HepG2 (cell line): Measurements from ENCODE around the gene COL8A2. TPM values are rescaled to one million over a fixed set of nuclear protein-coding genes. Genes with fewer than 3 reads are reported as not detected.

Experiments used
- AGO2 ChIP-seq: fragments of 200-400 bp; formaldehyde crosslinking; optimal IDR thresholded peaks from 2 replicates; pipeline ENCODE3; 2017; ENCODE audit warnings: mild to moderate bottlenecking, low read depth, low read length, moderate library complexity
- ARNTL ChIP-seq: sonication (generic); formaldehyde crosslinking; IDR thresholded peaks from 2 replicates; pipeline ENCODE4 v1.4.0; 2020; ENCODE audit warnings: mild to moderate bottlenecking, missing genetic modification reagents
- ATAD3A ChIP-seq: sonication (generic); formaldehyde crosslinking; IDR thresholded peaks from 2 replicates; pipeline ENCODE4 v1.4.0; 2020; ENCODE audit warnings: missing genetic modification reagents
- ATRX ChIP-seq: sonication (generic); formaldehyde crosslinking; IDR thresholded peaks from 2 replicates; pipeline ENCODE4 v1.4.0; 2020; ENCODE audit warnings: missing genetic modification reagents, borderline replicate concordance
- BCL6 ChIP-seq: IDR thresholded peaks from 2 replicates; pipeline ENCODE4 v1.6.1; 2016; ENCODE audit warnings: missing genetic modification reagents, missing compliant biosample characterization
- CBX5 ChIP-seq: sonication (generic); formaldehyde crosslinking; IDR thresholded peaks from 2 replicates; pipeline ENCODE4 v1.4.0; 2020; ENCODE audit warnings: missing genetic modification reagents, borderline replicate concordance
- DDIT3 ChIP-seq: sonication (generic); formaldehyde crosslinking; IDR thresholded peaks from 2 replicates; pipeline ENCODE4 v1.4.0; 2020; ENCODE audit warnings: mild to moderate bottlenecking, missing genetic modification reagents
- EHMT2 ChIP-seq: fragments of 200-600 bp; sonication (generic); IDR thresholded peaks from 2 replicates; pipeline ENCODE4 v1.7.0; 2017; ENCODE audit warnings: antibody characterized with exemption, low read depth, low read length, borderline replicate concordance
- FOXK1 ChIP-seq: sonication (generic); formaldehyde crosslinking; IDR thresholded peaks from 2 replicates; pipeline ENCODE4 v1.4.0; 2020; ENCODE audit warnings: low read depth, missing genetic modification reagents, borderline replicate concordance
- GABPB1 ChIP-seq: IDR thresholded peaks from 2 replicates; pipeline ENCODE4 v1.6.1; 2016; ENCODE audit warnings: mild to moderate bottlenecking, missing genetic modification reagents, moderate library complexity, missing compliant biosample characterization
- GZF1 ChIP-seq: sonication (generic); formaldehyde crosslinking; IDR thresholded peaks from 2 replicates; pipeline ENCODE4 v1.5.1; 2020; ENCODE audit warnings: mild to moderate bottlenecking, missing genetic modification reagents
- JUN ChIP-seq: sonication (generic); formaldehyde crosslinking; IDR thresholded peaks from 2 replicates; pipeline ENCODE4 v1.4.0; 2020; ENCODE audit warnings: mild to moderate bottlenecking, missing genetic modification reagents
- MYC ChIP-seq: sonication (generic); formaldehyde crosslinking; IDR thresholded peaks from 2 replicates; pipeline ENCODE4 v1.9.0; 2021; ENCODE audit warnings: missing genetic modification reagents, borderline replicate concordance
- NAIF1 ChIP-seq: sonication (generic); formaldehyde crosslinking; IDR thresholded peaks from 2 replicates; pipeline ENCODE4 v1.5.0; 2020; ENCODE audit warnings: mild to moderate bottlenecking, missing genetic modification reagents, borderline replicate concordance
- STAG1 ChIP-seq: sonication (generic); formaldehyde crosslinking; IDR thresholded peaks from 2 replicates; pipeline ENCODE4 v1.4.0; 2020; ENCODE audit warnings: missing genetic modification reagents
- TOPORS ChIP-seq: sonication (generic); formaldehyde crosslinking; IDR thresholded peaks from 2 replicates; pipeline ENCODE4 v1.8.0; 2023; ENCODE audit warnings: mild to moderate bottlenecking, missing genetic modification reagents
- ZBTB34 ChIP-seq: sonication (generic); formaldehyde crosslinking; IDR thresholded peaks from 2 replicates; pipeline ENCODE4 v1.8.0; 2022; ENCODE audit warnings: mild to moderate bottlenecking, missing genetic modification reagents
- ZNF451 ChIP-seq: sonication (generic); formaldehyde crosslinking; IDR thresholded peaks from 2 replicates; pipeline ENCODE4 v1.5.0; 2020; ENCODE audit warnings: mild to moderate bottlenecking, missing genetic modification reagents
- ZNF615 ChIP-seq: sonication (generic); formaldehyde crosslinking; IDR thresholded peaks from 2 replicates; pipeline ENCODE4 v1.5.0; 2020; ENCODE audit warnings: mild to moderate bottlenecking, missing genetic modification reagents, borderline replicate concordance
- polyA plus RNA-seq, 8 experiments: library from polyadenylated mRNA; depleted of rRNA in 3 of 8; stranded (reverse) in 7 of 8; unstranded in 1 of 8; fragments of >200 nt; fragmentation: Illumina TruSeq in 4 of 8; extraction: Trizol in 4 of 8; gene quantifications; 2 replicates each; pipeline versions ENCODE4 v1.2.1 to v1.2.3, GENCODE V29; 2011 to 2016; ENCODE audit warnings: low read depth in 4 of 8, missing spikeins in 1 of 8, mixed read lengths in 1 of 8; ENCODE audit not compliant: insufficient read depth in 1 of 8
- total RNA-seq, 5 experiments: library from RNA; depleted of rRNA; stranded (reverse); fragments of >200 nt; fragmentation: Illumina TruSeq; extraction: Trizol; gene quantifications; 2 replicates each; pipeline ENCODE4 v1.2.3, GENCODE V29; 2016; ENCODE audit warnings: low read depth in 1 of 5
- TF ChIP-seq, protein P1 (sequence below): sonication (generic); formaldehyde crosslinking; IDR thresholded peaks from 2 replicates; pipeline ENCODE4 v1.4.0; 2020; ENCODE audit warnings: missing genetic modification reagents, mild to moderate bottlenecking, borderline replicate concordance
- TF ChIP-seq, protein P2 (sequence below): sonication (generic); formaldehyde crosslinking; conservative IDR thresholded peaks from 2 replicates; pipeline ENCODE4 v1.8.1; 2023; ENCODE audit warnings: missing genetic modification reagents

Gene COL8A2
- total and polyA plus RNA-seq, 2 of the 13 experiments (the other 11 are each of a cell fraction or from before 2014, with no cell fraction given): 0.13 to 0.24 TPM

- TF ChIP-seq ZBTB34 (CRISPR knock-in tag) (no peak), ZNF451 (CRISPR knock-in tag) (no peak), DDIT3 (CRISPR knock-in tag) (no peak), EHMT2 (no peak), AGO2 (peak; percentile 60), ATAD3A (CRISPR knock-in tag) (no peak), FOXK1 (CRISPR knock-in tag) (no peak), BCL6 (CRISPR knock-in tag) (no peak), ATRX (CRISPR knock-in tag) (no peak), TOPORS (CRISPR knock-in tag) (no peak), JUN (no peak), MYC (CRISPR knock-in tag) (peak; percentile 44; the same call in 1 of the 2 replicates), ZNF615 (CRISPR knock-in tag) (no peak), GABPB1 (CRISPR knock-in tag) (no peak), NAIF1 (CRISPR knock-in tag) (no peak), GZF1 (CRISPR knock-in tag) (no peak), CBX5 (CRISPR knock-in tag) (no peak), ARNTL (CRISPR knock-in tag) (no peak), STAG1 (CRISPR knock-in tag) (peak; percentile 38)
- TF ChIP-seq, protein P1, sequence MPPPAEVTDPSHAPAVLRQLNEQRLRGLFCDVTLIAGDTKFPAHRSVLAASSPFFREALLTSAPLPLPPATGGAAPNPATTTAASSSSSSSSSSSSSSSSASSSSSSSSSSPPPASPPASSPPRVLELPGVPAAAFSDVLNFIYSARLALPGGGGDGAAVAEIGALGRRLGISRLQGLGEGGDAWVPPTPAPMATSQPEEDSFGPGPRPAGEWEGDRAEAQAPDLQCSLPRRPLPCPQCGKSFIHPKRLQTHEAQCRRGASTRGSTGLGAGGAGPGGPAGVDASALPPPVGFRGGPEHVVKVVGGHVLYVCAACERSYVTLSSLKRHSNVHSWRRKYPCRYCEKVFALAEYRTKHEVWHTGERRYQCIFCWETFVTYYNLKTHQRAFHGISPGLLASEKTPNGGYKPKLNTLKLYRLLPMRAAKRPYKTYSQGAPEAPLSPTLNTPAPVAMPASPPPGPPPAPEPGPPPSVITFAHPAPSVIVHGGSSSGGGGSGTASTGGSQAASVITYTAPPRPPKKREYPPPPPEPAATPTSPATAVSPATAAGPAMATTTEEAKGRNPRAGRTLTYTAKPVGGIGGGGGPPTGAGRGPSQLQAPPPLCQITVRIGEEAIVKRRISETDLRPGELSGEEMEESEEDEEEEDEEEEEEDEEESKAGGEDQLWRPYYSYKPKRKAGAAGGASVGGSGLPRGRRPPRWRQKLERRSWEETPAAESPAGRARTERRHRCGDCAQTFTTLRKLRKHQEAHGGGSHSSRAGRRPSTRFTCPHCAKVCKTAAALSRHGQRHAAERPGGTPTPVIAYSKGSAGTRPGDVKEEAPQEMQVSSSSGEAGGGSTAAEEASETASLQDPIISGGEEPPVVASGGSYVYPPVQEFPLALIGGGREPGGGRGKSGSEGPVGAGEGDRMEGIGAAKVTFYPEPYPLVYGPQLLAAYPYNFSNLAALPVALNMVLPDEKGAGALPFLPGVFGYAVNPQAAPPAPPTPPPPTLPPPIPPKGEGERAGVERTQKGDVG (CRISPR knock-in tag): no peak
- TF ChIP-seq, protein P2, sequence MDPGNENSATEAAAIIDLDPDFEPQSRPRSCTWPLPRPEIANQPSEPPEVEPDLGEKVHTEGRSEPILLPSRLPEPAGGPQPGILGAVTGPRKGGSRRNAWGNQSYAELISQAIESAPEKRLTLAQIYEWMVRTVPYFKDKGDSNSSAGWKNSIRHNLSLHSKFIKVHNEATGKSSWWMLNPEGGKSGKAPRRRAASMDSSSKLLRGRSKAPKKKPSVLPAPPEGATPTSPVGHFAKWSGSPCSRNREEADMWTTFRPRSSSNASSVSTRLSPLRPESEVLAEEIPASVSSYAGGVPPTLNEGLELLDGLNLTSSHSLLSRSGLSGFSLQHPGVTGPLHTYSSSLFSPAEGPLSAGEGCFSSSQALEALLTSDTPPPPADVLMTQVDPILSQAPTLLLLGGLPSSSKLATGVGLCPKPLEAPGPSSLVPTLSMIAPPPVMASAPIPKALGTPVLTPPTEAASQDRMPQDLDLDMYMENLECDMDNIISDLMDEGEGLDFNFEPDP (CRISPR knock-in tag): no peak
Measured at GRCh38 chr1:36096500-36097432, 28.3 kb downstream of the COL8A2 start (continued).
